HEK293T (cell line): ENCODE data around the gene RPLP2.

Source experiments
- ARNT ChIP-seq: fragments of 450-650 bp; IDR thresholded peaks from 2 replicates; pipeline ENCODE4 v1.6.1; 2017; ENCODE audit warnings: mild to moderate bottlenecking
- BHLHE40 ChIP-seq: fragments of 450-650 bp; IDR thresholded peaks from 2 replicates; pipeline ENCODE4 v1.6.1; 2016; ENCODE audit warnings: mild to moderate bottlenecking, moderate library complexity, borderline replicate concordance
- ELF4 ChIP-seq: fragments of 450-650 bp; IDR thresholded peaks from 2 replicates; pipeline ENCODE4 v1.6.1; 2017; ENCODE audit warnings: antibody characterized with exemption
- FOXK2 ChIP-seq: fragments of 450-650 bp; IDR thresholded peaks from 2 replicates; pipeline ENCODE4 v1.6.1; 2016; ENCODE audit warnings: mild to moderate bottlenecking
- FOXM1 ChIP-seq: fragments of 450-650 bp; IDR thresholded peaks from 2 replicates; pipeline ENCODE4 v1.6.1; 2017; ENCODE audit warnings: mild to moderate bottlenecking, borderline replicate concordance
- L3MBTL2 ChIP-seq: fragments of 450-650 bp; conservative IDR thresholded peaks from 2 replicates; pipeline ENCODE4 v1.6.1; 2016; ENCODE audit warnings: mild to moderate bottlenecking
- LEF1 ChIP-seq: fragments of 450-650 bp; IDR thresholded peaks from 2 replicates; pipeline ENCODE4 v1.6.1; 2017; ENCODE audit warnings: mild to moderate bottlenecking, borderline replicate concordance
- NFRKB ChIP-seq: fragments of 450-650 bp; IDR thresholded peaks from 2 replicates; pipeline ENCODE4 v1.6.1; 2016; ENCODE audit warnings: mild to moderate bottlenecking, moderate library complexity
- SP1 ChIP-seq: fragments of 450-650 bp; IDR thresholded peaks from 2 replicates; pipeline ENCODE4 v1.6.1; 2017
- TARDBP ChIP-seq: fragments of 450-650 bp; IDR thresholded peaks from 2 replicates; pipeline ENCODE4 v1.6.1; 2016
- ZNF384 ChIP-seq: fragments of 450-650 bp; IDR thresholded peaks from 2 replicates; pipeline ENCODE4 v1.6.1; 2016

- TF ChIP-seq TARDBP, result no peak
- no peak for TF ChIP-seq ELF4
- TF ChIP-seq FOXM1, result no peak
- no peak for TF ChIP-seq NFRKB
- TF ChIP-seq LEF1, result no peak
- TF ChIP-seq BHLHE40, result no peak
- no peak for TF ChIP-seq SP1
- no peak for TF ChIP-seq ZNF384
- no peak for TF ChIP-seq ARNT
- no peak for TF ChIP-seq L3MBTL2
- no peak for TF ChIP-seq FOXK2
These were observed 3.3 kb downstream of the RPLP2 start for GRCh38 chr11:813072-813455.
